ELF-1 (cell line): ENCODE data around the gene ATP8B1.

ENCODE experiments used
- DNase-seq: peaks from one replicate; pipeline ENCODE4 v3.0.0-alpha.2; 2016; ENCODE audit warnings: low read depth, low spot score

ATP8B1 gene

GRCh38 chr18:57792631-57793301, 10.3 kb downstream of the ATP8B1 start:
- DNase-seq = no peak

DNA sequence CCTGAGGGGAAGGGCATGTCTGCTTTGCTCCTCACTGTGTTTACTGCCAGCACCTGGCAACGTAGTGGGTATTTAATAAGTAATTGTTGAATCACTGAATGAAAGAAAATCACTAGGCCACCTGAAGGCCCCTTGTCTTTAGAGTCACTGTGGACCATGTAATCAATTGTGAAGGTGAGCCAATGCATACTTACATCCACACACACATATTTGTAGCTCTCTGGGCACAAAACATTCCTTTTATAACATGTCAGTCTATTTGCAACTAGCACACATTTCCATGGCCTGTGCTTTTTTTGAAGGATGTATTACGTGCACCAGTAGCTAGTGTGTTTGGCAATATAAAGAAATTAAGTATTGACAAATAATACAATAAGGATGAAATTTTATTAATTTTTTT, 11.2 kb downstream of the ATP8B1 start:
- DNase-seq = no peak

DNA sequence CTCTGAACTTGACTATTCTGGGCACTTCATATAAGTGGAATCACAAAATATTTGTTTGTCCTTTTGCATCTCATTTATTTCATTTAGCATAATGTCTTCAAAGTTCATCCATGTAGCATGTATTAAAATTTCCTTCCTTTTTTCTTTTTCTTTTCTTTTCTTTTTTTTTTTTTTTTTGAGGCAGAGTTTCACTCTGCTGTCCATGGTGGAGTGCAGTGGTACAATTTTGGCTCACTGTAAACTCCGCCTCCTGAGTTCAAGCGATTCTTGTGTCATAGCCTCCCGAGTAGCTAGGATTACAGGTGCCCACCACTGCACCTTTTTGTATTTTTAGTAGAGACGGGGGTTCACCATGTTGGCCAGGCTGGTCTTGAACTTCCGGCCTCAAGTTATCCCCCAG, 11.9 kb downstream of the ATP8B1 start:
- no peak for DNase-seq

DNA sequence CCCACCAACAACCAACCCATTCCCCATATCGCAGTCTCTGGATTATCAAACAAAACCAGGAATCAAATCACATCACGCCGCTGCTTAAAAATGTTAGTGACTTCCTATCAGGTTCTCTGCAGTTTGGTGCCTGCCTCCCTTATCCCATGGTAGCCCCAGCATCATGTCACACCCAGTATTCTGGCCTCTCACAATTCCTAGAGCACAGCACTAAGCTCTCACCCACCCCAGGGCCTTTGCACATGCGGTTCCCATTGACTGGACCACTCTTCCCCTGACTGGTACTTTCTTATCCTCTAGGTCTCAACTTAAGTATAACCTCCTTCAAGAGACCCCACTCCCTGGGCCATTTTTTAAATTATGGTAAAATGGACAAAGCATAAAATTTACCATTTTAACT, 12.8 kb downstream of the ATP8B1 start:
- DNase-seq = no peak

GRCh38 chr18:57789759-57790158, 13.4 kb downstream of the ATP8B1 start:
- DNase-seq = no peak

DNA sequence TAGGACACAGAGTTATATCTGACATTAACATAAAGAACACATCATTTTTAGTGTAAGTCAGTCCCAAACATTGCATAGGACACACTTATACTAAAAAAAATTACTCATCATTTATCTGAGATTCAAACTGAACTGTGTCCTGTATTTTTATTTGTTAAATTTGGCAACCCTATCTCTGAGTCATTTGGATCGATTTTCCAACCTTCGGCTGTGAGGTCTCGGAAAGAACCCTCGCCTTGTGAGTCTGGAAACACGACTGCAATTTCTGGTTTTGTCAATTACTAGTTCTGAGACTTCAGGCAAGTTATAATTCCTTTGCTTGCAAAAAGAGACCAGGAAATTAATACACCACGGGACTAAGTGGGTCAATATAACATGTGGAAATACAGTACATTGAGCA, 14.0 kb downstream of the ATP8B1 start:
- no peak for DNase-seq

DNA sequence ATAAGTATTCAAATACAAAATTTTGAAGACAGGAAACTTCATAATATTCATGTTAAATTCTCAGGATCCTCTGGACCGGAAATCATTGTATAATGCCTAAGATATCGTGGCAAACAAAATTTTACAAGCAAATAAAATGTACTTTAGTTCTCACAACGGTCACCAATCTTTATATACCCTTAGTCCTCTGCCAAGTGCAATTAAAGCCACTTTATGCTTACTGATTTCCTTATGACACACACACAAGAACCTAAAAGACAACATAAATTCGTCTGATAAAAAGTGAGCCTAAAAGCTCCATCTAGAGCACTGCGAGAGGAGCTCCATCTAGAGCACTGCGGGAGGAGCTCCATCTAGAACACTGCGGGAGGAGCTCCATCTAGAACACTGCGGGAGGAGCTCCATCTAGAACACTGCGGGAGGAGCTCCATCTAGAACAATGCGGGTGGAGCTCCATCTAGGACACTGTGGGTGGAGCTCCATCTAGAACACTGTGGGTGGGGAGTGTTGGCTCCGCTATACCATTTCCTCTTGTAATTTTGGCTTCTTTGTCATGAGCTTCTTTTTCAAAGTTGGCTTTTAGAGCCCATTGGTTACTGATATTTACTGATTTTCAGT, 15.9 kb downstream of the ATP8B1 start:
- no peak for DNase-seq

GRCh38 chr18:57785751-57786437, 17.2 kb downstream of the ATP8B1 start:
- DNase-seq = no peak

DNA sequence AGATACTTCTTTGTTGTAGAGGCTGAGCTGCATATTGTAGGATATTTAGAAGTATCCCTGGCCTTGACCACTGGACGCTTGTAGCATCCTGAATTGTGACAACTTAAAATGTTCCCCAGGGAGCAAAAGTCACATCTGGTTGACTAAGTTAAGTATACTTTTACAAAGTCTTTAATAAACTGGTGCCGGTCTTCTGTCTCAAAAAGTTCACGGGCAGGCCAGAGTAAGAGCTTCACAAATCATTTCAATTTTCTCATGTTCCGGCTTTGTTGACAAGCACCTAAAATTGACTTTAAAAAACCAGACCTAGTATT, 18.4 kb downstream of the ATP8B1 start:
- DNase-seq = no peak

DNA sequence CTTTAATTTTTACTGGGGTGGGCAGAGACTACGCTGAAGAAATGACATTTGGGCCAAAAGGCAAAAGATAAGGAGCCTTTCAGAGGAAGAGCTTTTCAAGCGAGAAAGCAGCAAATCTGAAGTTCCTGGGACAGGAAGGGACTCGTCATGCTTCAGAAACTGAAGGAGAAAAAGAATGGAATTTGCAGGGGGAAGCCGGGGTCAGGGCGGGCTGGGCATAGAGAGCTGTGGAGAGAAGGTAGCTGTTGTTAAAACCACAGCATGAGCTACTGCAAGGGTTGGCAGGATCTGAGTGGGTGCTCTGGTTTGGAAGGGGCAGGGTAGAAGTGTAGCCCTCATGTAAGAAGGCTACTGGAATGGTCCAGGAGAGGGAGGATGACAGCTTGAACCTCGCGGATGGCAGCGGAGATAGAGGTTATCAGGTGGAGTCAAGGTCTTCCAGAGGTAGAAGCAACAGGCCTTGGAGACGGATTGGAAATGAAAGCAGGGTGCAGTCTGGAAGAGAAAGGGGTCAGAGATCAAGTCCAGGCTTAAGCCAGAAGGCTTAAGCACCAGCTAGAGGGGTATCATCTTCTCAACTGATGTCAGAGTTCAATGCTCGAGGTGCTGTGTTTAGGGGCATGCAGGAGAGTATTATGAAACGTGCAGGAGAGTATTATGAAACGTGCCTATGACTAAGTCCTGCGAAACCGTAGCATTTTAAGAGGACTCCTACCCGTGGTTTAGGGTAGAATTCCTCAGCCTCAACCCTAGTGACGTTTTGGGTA, 18.9 kb downstream of the ATP8B1 start:
- DNase-seq = no peak

- DNase-seq = no peak
Measured at GRCh38 chr18:57782049-57782448, 21.1 kb downstream of the ATP8B1 start.

DNA sequence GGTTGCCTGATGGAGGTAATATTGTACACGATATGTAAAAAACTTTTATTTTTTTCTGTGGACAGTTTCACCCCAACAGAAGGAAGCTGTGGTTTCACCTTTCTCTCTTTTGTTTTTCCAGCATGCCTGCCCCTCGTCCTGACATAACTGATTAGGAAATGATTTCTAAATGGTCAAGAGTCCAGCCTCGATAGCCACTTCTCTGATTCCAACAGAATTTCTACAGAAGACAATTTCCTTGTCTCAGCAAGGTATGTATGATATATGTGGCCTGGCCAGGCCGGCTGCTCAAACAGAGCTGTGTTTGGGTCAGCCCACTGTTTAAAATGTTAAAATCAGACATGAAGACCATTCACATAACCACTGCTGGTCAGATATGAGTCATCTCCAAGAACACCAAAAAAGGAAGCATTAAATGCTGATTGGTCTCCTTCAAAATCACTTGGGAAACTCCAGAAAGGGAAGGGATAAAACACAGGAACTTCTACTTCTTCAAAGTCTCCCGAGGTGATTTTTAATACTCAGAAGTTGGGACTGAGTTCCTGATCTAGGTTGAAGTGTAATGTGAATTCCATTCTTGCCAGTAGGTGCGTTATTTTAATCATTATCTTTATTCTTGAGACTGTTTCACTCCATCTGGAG, 22.3 kb downstream of the ATP8B1 start:
- no peak for DNase-seq

DNA sequence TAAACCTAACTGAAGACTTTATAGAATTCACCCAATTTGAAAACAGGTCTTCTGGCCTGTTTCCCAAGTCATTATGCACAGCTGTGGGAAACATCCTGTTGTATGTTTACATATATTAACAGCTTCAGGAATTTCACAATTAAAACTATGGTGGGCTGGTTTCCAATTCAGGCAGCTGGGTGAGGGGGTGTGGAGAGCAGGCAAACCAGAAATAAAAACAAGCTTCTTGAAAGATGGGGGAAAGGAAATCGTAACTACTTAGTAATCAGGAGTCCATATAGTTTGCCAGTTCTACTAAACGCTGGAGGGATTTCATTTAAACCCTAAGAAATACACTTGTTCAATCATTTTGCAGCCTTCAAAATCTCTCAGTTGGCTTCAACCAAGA, 22.8 kb downstream of the ATP8B1 start:
- no peak for DNase-seq

DNA sequence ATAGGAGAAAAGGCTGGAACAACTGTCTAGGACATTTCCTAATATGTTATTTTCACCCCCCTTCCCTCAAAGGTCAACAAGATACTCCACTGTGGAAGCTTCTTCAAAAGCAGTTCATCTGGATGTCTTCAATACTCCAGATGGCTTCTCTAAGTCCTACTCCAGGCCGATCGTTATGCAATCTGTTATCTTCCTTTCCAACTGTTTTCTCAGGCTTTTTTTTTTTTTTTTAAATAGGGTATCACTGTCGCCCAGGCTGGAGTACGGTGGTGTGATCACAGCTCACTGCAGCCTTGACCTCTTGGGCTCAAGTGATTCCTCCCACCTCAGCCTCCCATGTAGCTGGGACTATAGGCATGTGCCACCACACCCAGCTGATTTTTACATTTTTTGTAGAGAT, 26.3 kb downstream of the ATP8B1 start:
- DNase-seq = no peak

- no peak for DNase-seq
Measured at GRCh38 chr18:57776354-57776753, 26.8 kb downstream of the ATP8B1 start.

GRCh38 chr18:57775937-57776336, 27.2 kb downstream of the ATP8B1 start:
- DNase-seq = no peak

DNA sequence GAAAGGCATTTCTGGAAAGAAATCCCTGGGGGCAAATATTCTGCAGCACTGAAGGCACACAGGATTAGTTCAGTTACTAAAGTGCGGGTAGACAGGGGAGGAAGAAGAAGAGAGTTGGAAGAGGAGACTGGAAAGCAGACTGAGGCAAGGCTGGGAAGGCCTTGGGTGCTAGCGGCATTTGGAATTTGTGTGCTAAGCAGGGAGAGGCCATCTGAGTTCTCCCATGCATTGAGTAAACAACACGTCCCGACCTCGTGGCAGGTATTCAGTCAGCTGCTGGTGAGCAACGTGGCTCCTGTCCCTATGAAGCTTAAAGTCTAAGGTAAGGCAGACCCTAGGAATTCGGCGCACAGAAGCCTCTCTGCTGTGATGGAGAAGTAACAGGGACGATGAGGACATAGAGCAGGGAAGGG, 30.7 kb downstream of the ATP8B1 start:
- DNase-seq = peak; percentile 40

DNA sequence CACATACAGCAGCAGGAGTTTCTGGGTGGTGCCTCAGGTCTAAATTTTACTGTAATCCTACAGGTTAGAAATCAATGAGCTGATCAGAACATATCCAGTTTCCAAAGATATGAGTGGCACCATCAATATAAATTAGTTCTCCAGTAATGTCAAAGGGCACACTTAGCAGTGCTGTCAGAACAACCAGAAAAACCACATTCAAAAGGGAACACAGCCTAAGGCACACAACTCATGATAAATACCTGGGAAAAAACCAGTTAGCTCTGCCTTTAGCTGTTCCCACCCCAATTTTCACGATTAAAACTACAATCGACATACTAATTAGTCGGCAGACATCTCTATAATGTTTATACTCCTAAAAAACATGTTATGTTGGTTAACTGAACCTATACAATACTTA, 31.5 kb downstream of the ATP8B1 start:
- peak; percentile 59 for DNase-seq

- no peak for DNase-seq
Measured at GRCh38 chr18:57771193-57771592, 31.9 kb downstream of the ATP8B1 start.

DNA sequence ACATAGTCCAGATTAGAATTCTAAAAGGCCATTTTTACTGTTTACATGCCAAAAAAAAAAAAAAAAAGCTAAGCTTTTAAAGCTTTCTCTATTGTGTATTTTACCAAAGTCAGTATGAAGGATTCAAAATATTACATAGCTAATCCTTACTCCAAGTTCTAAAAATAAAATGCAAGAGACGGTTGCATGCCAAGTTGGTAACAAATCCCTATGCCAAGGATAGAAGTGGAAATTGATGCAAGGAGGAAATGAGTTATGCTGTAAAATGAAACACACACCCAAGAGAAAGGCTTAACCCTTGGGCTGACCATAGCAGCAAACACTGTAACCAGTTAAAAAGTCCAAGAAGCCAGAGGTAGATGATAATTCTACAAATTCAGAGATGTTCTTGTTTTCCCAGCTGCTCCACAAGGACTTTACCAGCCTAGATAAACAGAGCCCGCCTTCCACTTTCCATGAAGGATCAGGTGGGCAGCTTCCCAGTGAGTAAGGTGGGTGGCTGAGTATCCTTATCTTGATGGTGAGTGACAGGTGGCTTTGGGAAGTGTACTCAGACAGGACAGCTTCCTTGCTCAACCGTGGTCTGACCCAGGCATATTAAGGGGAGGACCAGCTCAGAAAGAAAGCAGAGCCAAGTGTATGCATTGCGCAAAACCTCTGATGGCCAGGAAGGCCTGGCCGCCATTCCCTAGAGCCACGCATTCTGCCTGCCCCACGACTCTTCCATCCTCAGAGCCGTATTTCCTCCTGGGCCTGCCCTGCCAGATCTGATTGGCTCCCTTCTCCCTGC, 34.4 kb downstream of the ATP8B1 start:
- no peak for DNase-seq
